ENCODE measurements around the gene SMAD6. TPM values are rescaled to one million over a fixed set of nuclear protein-coding genes. Genes with fewer than 3 reads are reported as not detected.

The SMAD6 gene
- 3.8 and 5.2 TPM in 2 replicates for total RNA-seq

- DNase-seq (ENCODE audit: low read depth in 2 of 2) = peak; percentile 82 to 98
Measured at GRCh38 chr15:66702035-66702786, at the start of gene SMAD6. SMAD6 (plus strand) TSS chr15:66702236; CDS start chr15:66703259, 1,023 bp downstream.

- peak in 1 of 2 donors; percentile 41 for DNase-seq (ENCODE audit: low read depth in 2 of 2)
Measured at GRCh38 chr15:66652806-66653205, 49.2 kb upstream of the SMAD6 start.

- no peak for DNase-seq (ENCODE audit: low read depth in 2 of 2)
Measured at GRCh38 chr15:66653398-66653797, 48.6 kb upstream of the SMAD6 start.

- DNase-seq (ENCODE audit: low read depth in 2 of 2) = no peak
Measured at GRCh38 chr15:66653852-66654251, 48.2 kb upstream of the SMAD6 start.

- no peak for DNase-seq (ENCODE audit: low read depth in 2 of 2)
Measured at GRCh38 chr15:66654361-66654738, 47.7 kb upstream of the SMAD6 start.

GRCh38 chr15:66654739-66655375 is 47.2 kb upstream of the SMAD6 start:
- no peak for DNase-seq (ENCODE audit: low read depth in 2 of 2)

GRCh38 chr15:66655511-66655910 is 46.5 kb upstream of the SMAD6 start:
- DNase-seq (ENCODE audit: low read depth in 2 of 2) = no peak

GRCh38 chr15:66655997-66656396 is 46.0 kb upstream of the SMAD6 start:
- DNase-seq (ENCODE audit: low read depth in 2 of 2) = no peak

GRCh38 chr15:66657185-66658020 is 44.6 kb upstream of the SMAD6 start:
- no peak for DNase-seq (ENCODE audit: low read depth in 2 of 2)

GRCh38 chr15:66658044-66658443 is 44.0 kb upstream of the SMAD6 start:
- no peak for DNase-seq (ENCODE audit: low read depth in 2 of 2)

- DNase-seq (ENCODE audit: low read depth in 2 of 2) = no peak
Measured at GRCh38 chr15:66658855-66659254, 43.2 kb upstream of the SMAD6 start.

- DNase-seq (ENCODE audit: low read depth in 2 of 2) = no peak
Measured at GRCh38 chr15:66659384-66659783, 42.7 kb upstream of the SMAD6 start.

GRCh38 chr15:66661432-66662096 is 40.5 kb upstream of the SMAD6 start:
- peak; percentile 70 to 92 for DNase-seq (ENCODE audit: low read depth in 2 of 2)

GRCh38 chr15:66662522-66662921 is 39.5 kb upstream of the SMAD6 start:
- DNase-seq (ENCODE audit: low read depth in 2 of 2) = no peak

- DNase-seq (ENCODE audit: low read depth in 2 of 2) = no peak
Measured at GRCh38 chr15:66663664-66664063, 38.4 kb upstream of the SMAD6 start.

- DNase-seq (ENCODE audit: low read depth in 2 of 2) = no peak
Measured at GRCh38 chr15:66670175-66670574, 31.9 kb upstream of the SMAD6 start.

GRCh38 chr15:66670762-66671580 is 31.1 kb upstream of the SMAD6 start:
- DNase-seq (ENCODE audit: low read depth in 2 of 2) = no peak

GRCh38 chr15:66672867-66673266 is 29.2 kb upstream of the SMAD6 start:
- DNase-seq (ENCODE audit: low read depth in 2 of 2) = no peak

GRCh38 chr15:66673410-66674322 is 28.4 kb upstream of the SMAD6 start:
- no peak for DNase-seq (ENCODE audit: low read depth in 2 of 2)

- DNase-seq (ENCODE audit: low read depth in 2 of 2) = no peak
Measured at GRCh38 chr15:66674756-66675155, 27.3 kb upstream of the SMAD6 start.

Data from lung microvascular endothelial cell (primary cell).